ENCODE measurements around the gene ADAMTS3.

Gene ADAMTS3

GRCh38 chr4:72473434-72473900 is 95.6 kb downstream of the ADAMTS3 start:
- DNase-seq (ENCODE audit: low read depth, low spot score): no peak
- ChIA-PET CTCF (interaction anchor here (1.5 to 2.1 kb wide), 2 partner anchors 146 to 174 kb away, joined by 3 to 9 read pairs; no protein-coding TSS in a partner anchor), POLR2A (no interaction called here)
- no peak overlapping the region for H3K4me3 ChIP-seq (ENCODE audit: low read depth, low read length)
- TF ChIP-seq, protein P1, sequence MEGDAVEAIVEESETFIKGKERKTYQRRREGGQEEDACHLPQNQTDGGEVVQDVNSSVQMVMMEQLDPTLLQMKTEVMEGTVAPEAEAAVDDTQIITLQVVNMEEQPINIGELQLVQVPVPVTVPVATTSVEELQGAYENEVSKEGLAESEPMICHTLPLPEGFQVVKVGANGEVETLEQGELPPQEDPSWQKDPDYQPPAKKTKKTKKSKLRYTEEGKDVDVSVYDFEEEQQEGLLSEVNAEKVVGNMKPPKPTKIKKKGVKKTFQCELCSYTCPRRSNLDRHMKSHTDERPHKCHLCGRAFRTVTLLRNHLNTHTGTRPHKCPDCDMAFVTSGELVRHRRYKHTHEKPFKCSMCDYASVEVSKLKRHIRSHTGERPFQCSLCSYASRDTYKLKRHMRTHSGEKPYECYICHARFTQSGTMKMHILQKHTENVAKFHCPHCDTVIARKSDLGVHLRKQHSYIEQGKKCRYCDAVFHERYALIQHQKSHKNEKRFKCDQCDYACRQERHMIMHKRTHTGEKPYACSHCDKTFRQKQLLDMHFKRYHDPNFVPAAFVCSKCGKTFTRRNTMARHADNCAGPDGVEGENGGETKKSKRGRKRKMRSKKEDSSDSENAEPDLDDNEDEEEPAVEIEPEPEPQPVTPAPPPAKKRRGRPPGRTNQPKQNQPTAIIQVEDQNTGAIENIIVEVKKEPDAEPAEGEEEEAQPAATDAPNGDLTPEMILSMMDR (IDR thresholded peaks at IDR 0.05; ENCODE audit: insufficient read depth, low read length, missing control alignments): no peak

GRCh38 chr4:72471816-72472215 is 97.2 kb downstream of the ADAMTS3 start:
- CTCF ChIA-PET: interaction anchor here (0.9 to 1.6 kb wide), 5 partner anchors 39 to 176 kb away, joined by 3 to 9 read pairs (median 3); no protein-coding TSS in a partner anchor
- no peak overlapping the region for H3K4me3 ChIP-seq (ENCODE audit: low read depth, low read length)
- POLR2A ChIA-PET: no interaction called here
- TF ChIP-seq, protein P1 (IDR thresholded peaks at IDR 0.05; ENCODE audit: insufficient read depth, low read length, missing control alignments): no peak
- DNase-seq (ENCODE audit: low read depth, low spot score): no peak

GRCh38 chr4:72468904-72469502 is 100.0 kb downstream of the ADAMTS3 start:
- no peak for DNase-seq (ENCODE audit: low read depth, low spot score)
- ChIA-PET CTCF (interaction anchor here (0.7 to 7.1 kb wide), 22 partner anchors 10 to 554 kb away, joined by 3 to 95 read pairs (median 5); no protein-coding TSS in a partner anchor), POLR2A (no interaction called here)
- no peak overlapping the region for H3K4me3 ChIP-seq (ENCODE audit: low read depth, low read length)
- TF ChIP-seq, protein P1 (IDR thresholded peaks at IDR 0.05; ENCODE audit: insufficient read depth, low read length, missing control alignments): peak; percentile 4

DNA sequence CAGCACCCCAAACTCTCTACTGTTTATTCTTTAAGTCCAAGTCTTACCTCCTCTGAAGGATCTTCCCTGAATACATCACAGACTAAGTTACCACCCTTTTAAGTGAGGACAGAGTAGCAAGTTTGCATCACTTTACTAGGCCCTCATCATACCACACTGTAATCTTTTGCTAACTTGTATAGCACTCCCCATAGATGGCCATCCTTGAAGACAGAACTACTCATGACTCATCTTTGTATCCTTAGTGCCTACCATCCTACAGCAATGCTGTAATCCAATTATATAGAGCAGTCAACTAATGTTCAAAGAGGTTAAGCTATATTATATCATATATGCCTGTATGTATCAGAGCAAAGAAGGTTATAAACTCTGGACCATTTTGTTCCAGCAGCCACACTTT is 101.4 kb downstream of the ADAMTS3 start:
- ChIA-PET CTCF (interaction anchor here (0.9 to 7.1 kb wide), 15 partner anchors 28 to 736 kb away, joined by 3 to 95 read pairs (median 4); no protein-coding TSS in a partner anchor), POLR2A (no interaction called here)
- TF ChIP-seq, protein P1 (IDR thresholded peaks at IDR 0.05; ENCODE audit: insufficient read depth, low read length, missing control alignments): no peak
- no peak for DNase-seq (ENCODE audit: low read depth, low spot score)
- H3K4me3 ChIP-seq (ENCODE audit: low read depth, low read length): no peak overlapping the region

DNA sequence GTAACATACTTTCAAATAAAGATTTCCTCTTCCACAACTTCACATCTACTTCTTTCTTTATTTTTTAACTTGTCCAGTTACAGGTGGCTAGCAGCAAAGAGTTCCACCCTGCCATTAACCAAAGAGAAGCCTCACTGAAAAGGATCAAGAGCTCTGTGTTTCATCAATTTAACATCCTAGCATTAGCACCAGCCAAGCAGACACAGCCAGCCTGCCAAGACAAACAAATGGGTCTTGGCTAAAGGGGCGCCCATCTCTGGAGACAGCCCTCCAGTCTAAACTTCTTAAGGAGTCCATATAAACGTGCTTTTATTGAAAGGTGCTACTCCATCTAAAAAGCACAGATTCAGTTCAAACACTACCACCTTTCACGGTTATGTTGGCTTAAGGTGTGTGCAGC is 105.3 kb downstream of the ADAMTS3 start:
- TF ChIP-seq, protein P1 (IDR thresholded peaks at IDR 0.05; ENCODE audit: insufficient read depth, low read length, missing control alignments): no peak
- CTCF ChIA-PET: interaction anchor here (0.7 to 7.1 kb wide), 2 partner anchors 138 to 162 kb away, joined by 3 to 95 read pairs; no protein-coding TSS in a partner anchor
- no peak overlapping the region for H3K4me3 ChIP-seq (ENCODE audit: low read depth, low read length)
- DNase-seq (ENCODE audit: low read depth, low spot score): no peak
- POLR2A ChIA-PET: no interaction called here

- H3K4me3 ChIP-seq (ENCODE audit: low read depth, low read length): no peak overlapping the region
- no peak for DNase-seq (ENCODE audit: low read depth, low spot score)
- POLR2A ChIA-PET: no interaction called here
- CTCF ChIA-PET: interaction anchor here (1.2 kb wide), 2 partner anchors 12 to 155 kb away, joined by 3 read pairs; no protein-coding TSS in a partner anchor
- TF ChIP-seq, protein P1 (IDR thresholded peaks at IDR 0.05; ENCODE audit: insufficient read depth, low read length, missing control alignments): no peak
Observed at GRCh38 chr4:72457158-72457557, 111.9 kb downstream of the ADAMTS3 start.

Data from AG04449 (cell line).